ENCODE measurements around the gene STAT5B. TPM values are rescaled to one million over a fixed set of nuclear protein-coding genes. Genes with fewer than 3 reads are reported as not detected.

The STAT5B gene
- total and polyA plus RNA-seq, 2 of the 13 experiments (the other 11 are each of a cell fraction or from before 2014, with no cell fraction given), result 21.0 to 42.8 TPM

DNA sequence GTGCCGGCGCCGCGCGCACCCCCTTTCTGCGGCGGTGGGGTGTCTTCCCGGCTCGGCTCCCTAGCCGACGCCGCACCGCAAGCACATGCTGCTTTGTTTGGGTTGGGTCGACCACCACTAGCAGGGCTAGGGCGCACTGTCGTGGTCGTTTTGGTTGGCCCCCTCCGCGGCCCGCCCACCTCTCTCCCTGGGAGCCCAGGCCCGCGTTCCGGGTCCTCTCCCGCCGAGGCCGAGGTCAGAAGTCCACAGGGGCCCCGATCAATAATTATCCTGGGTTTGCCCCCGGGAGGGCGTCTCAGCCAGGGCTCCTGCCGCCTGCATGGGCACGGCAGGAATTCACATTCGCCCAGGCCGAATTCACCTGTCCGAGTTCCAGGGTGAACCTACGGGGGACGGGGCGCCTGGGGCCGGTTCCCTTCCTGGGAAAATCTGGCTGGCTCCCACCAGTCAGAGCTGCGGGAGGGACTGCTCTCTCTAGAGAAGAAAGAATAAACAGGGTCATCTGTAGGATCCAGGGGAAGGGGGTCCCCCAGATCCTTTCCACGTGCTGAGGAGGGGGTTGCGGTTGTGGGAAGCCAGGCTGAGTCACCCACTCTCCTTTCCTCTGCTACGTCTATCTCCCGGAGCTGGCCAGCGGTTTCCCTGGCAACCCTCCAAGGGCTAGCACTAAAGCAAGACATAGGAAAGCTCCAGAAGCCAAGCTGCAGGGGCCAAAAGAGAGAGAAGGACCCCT is 584 bp upstream of the STAT5B start (continued):
- TF ChIP-seq, protein P1, sequence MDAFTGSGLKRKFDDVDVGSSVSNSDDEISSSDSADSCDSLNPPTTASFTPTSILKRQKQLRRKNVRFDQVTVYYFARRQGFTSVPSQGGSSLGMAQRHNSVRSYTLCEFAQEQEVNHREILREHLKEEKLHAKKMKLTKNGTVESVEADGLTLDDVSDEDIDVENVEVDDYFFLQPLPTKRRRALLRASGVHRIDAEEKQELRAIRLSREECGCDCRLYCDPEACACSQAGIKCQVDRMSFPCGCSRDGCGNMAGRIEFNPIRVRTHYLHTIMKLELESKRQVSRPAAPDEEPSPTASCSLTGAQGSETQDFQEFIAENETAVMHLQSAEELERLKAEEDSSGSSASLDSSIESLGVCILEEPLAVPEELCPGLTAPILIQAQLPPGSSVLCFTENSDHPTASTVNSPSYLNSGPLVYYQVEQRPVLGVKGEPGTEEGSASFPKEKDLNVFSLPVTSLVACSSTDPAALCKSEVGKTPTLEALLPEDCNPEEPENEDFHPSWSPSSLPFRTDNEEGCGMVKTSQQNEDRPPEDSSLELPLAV (CRISPR knock-in tag; conservative IDR thresholded peaks at IDR 0.05; ENCODE audit: low read depth), result no peak
- TF ChIP-seq SPEN (CRISPR knock-in tag; IDR thresholded peaks at IDR 0.05; ENCODE audit: low read depth) (peak; percentile 87), ZNF136 (CRISPR knock-in tag; IDR thresholded peaks at IDR 0.05; ENCODE audit: low read depth) (no peak), ERF (CRISPR knock-in tag; IDR thresholded peaks at IDR 0.05) (peak; percentile 57), ZNF598 (CRISPR knock-in tag; IDR thresholded peaks at IDR 0.05; ENCODE audit: borderline replicate concordance) (peak; percentile 83; the same call in 1 of the 2 replicates), ZNF563 (CRISPR knock-in tag; IDR thresholded peaks at IDR 0.05) (peak; percentile 91), DR1 (CRISPR knock-in tag; IDR thresholded peaks at IDR 0.05) (peak; percentile 58; the same call in 1 of the 2 replicates), ZBTB38 (CRISPR knock-in tag; IDR thresholded peaks at IDR 0.05) (peak; percentile 75; the same call in 1 of the 2 replicates), NR2C2 (CRISPR knock-in tag; IDR thresholded peaks at IDR 0.05; ENCODE audit: borderline replicate concordance) (peak; percentile 78; the same call in 1 of the 2 replicates), NFYC (CRISPR knock-in tag; IDR thresholded peaks at IDR 0.05) (no peak), SAP130 (CRISPR knock-in tag; IDR thresholded peaks at IDR 0.05; ENCODE audit: low read depth) (peak; percentile 72), SOX13 (IDR thresholded peaks at IDR 0.05) (peak; percentile 35; the same call in 1 of the 2 replicates), SOX13 (CRISPR knock-in tag; conservative IDR thresholded peaks at IDR 0.05 in 1 of 2, IDR thresholded peaks at IDR 0.05 in 1 of 2) (peak in 1 of 2 experiments; percentile 55; a peak in 2 of 4 replicates), ZNF629 (CRISPR knock-in tag; conservative IDR thresholded peaks at IDR 0.05) (peak; percentile 37; the same call in 1 of the 2 replicates), ZNF546 (CRISPR knock-in tag; conservative IDR thresholded peaks at IDR 0.05) (no peak), ZNF780A (CRISPR knock-in tag; IDR thresholded peaks at IDR 0.05) (no peak), CCAR2 (optimal IDR thresholded peaks at IDR 0.05; ENCODE audit: low read depth, low read length) (no peak), RFX3 (CRISPR knock-in tag; IDR thresholded peaks at IDR 0.05) (peak; percentile 67; the same call in 1 of the 2 replicates), WIZ (CRISPR knock-in tag; IDR thresholded peaks at IDR 0.05) (no peak), CHD2 (IDR thresholded peaks at IDR 0.05; ENCODE audit: low read depth, low read length) (no peak), ZSCAN12 (CRISPR knock-in tag; IDR thresholded peaks at IDR 0.05) (peak; percentile 72; the same call in 1 of the 2 replicates), ATAD3A (CRISPR knock-in tag; IDR thresholded peaks at IDR 0.05) (peak; percentile 26; the same call in 1 of the 2 replicates), ZNF614 (CRISPR knock-in tag; IDR thresholded peaks at IDR 0.05; ENCODE audit: borderline replicate concordance) (0 out of 2 replicates have a peak, but pooled peaks have one; percentile 60), ZNF256 (CRISPR knock-in tag; conservative IDR thresholded peaks at IDR 0.05) (peak; percentile 85; the same call in 1 of the 2 replicates)
- TF ChIP-seq, protein P2, sequence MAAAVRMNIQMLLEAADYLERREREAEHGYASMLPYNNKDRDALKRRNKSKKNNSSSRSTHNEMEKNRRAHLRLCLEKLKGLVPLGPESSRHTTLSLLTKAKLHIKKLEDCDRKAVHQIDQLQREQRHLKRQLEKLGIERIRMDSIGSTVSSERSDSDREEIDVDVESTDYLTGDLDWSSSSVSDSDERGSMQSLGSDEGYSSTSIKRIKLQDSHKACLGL (CRISPR knock-in tag; IDR thresholded peaks at IDR 0.05), result peak; percentile 26; the same call in 1 of the 2 replicates
- TF ChIP-seq, protein P3, sequence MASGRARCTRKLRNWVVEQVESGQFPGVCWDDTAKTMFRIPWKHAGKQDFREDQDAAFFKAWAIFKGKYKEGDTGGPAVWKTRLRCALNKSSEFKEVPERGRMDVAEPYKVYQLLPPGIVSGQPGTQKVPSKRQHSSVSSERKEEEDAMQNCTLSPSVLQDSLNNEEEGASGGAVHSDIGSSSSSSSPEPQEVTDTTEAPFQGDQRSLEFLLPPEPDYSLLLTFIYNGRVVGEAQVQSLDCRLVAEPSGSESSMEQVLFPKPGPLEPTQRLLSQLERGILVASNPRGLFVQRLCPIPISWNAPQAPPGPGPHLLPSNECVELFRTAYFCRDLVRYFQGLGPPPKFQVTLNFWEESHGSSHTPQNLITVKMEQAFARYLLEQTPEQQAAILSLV (CRISPR knock-in tag; IDR thresholded peaks at IDR 0.05; ENCODE audit: borderline replicate concordance), result peak; percentile 55; the same call in 1 of the 2 replicates
- TF ChIP-seq, protein P4, sequence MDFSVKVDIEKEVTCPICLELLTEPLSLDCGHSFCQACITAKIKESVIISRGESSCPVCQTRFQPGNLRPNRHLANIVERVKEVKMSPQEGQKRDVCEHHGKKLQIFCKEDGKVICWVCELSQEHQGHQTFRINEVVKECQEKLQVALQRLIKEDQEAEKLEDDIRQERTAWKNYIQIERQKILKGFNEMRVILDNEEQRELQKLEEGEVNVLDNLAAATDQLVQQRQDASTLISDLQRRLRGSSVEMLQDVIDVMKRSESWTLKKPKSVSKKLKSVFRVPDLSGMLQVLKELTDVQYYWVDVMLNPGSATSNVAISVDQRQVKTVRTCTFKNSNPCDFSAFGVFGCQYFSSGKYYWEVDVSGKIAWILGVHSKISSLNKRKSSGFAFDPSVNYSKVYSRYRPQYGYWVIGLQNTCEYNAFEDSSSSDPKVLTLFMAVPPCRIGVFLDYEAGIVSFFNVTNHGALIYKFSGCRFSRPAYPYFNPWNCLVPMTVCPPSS (IDR thresholded peaks at IDR 0.05), result no peak
